Measurements from ENCODE around the gene HOXA13. TPM values are rescaled to one million over a fixed set of nuclear protein-coding genes. Genes with fewer than 3 reads are reported as not detected.

Gene HOXA13
- total RNA-seq, 3 donors from 2014 or later (not counting 1 experiment from before 2014, with no cell fraction given): not detected

- no peak overlapping the region for H3K27ac Mint-ChIP-seq
- Histone ChIP-seq H3K36me3 (ENCODE audit: control insufficient read depth, insufficient read depth, low read length) (no peaks in the 10 kb centered on the region), H3K27ac (ENCODE audit: low read length) (no peak overlapping the region), H3K9me3 (ENCODE audit: control insufficient read depth, insufficient read depth, low read length) (no peaks in the 10 kb centered on the region), H3K4me1 (ENCODE audit: control insufficient read depth, insufficient read depth, low read length) (peaks cover 9% of the 10 kb centered on the region), H3K4me3 (ENCODE audit: low read length) (no peak overlapping the region), H3K27me3 (ENCODE audit: control insufficient read depth, insufficient read depth, low read length) (peaks cover 54% of the 10 kb centered on the region)
- ATAC-seq: no peak
- intact Hi-C loops (cut with micrococcal nuclease): no loop called here
- no peak for TF ChIP-seq CTCF (IDR thresholded peaks at IDR 0.05)
- 20% methylated on average over 3 of the region's 3 CpGs for whole genome bisulfite sequencing (ENCODE audit: insufficient coverage)
- H3K36me3 Mint-ChIP-seq: no peaks in the 10 kb centered on the region
- H3K4me3 Mint-ChIP-seq: no peak overlapping the region
- H3K9me3 Mint-ChIP-seq: no peaks in the 10 kb centered on the region
- no peak for DNase-seq
- H3K4me1 Mint-ChIP-seq: peaks cover 6 to 8% of the 10 kb centered on the region in 2 donors
- H3K27me3 Mint-ChIP-seq (ENCODE audit: low read depth in 2 of 2): peaks cover 79 to 96% of the 10 kb centered on the region in 2 donors
Observed at GRCh38 chr7:27211764-27212204, 11.9 kb upstream of the HOXA13 start.

DNA sequence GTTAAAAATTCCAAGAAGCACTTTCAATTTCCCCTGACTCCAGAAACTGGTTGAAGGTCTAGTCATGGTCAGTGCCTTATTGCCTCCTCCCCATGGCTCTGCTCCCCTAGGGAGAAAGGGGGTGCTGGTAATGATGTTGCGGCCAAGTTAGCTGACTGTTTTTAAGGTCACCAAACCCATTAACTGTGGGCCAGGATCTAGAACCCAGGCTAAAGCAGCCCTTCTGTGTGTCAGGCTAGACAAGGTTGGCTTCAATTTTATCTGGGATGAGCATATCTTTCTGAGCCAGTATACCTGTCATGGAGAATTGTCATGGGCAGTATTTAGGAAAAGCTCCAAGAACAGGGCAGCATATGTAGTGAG, 11.2 kb upstream of the HOXA13 start:
- H3K9me3 ChIP-seq (ENCODE audit: control insufficient read depth, insufficient read depth, low read length): no peaks in the 10 kb centered on the region
- peaks cover 9% of the 10 kb centered on the region for H3K4me1 ChIP-seq (ENCODE audit: control insufficient read depth, insufficient read depth, low read length)
- no peak overlapping the region for H3K27ac ChIP-seq (ENCODE audit: low read length)
- 100% methylated on average over 1 of the region's 1 CpG for WGBS (ENCODE audit: insufficient coverage)
- Mint-ChIP-seq H3K4me1 (peaks cover 6 to 8% of the 10 kb centered on the region in 2 donors), H3K9me3 (no peaks in the 10 kb centered on the region), H3K4me3 (no peak overlapping the region), H3K27ac (no peak overlapping the region), H3K36me3 (no peaks in the 10 kb centered on the region), H3K27me3 (ENCODE audit: low read depth in 2 of 2) (peaks cover 81 to 96% of the 10 kb centered on the region in 2 donors)
- no peak for DNase-seq
- H3K36me3 ChIP-seq (ENCODE audit: control insufficient read depth, insufficient read depth, low read length): no peaks in the 10 kb centered on the region
- TF ChIP-seq CTCF (IDR thresholded peaks at IDR 0.05): no peak
- ATAC-seq: no peak
- no peak overlapping the region for H3K4me3 ChIP-seq (ENCODE audit: low read length)
- intact Hi-C loops (cut with micrococcal nuclease): no loop called here
- H3K27me3 ChIP-seq (ENCODE audit: control insufficient read depth, insufficient read depth, low read length): peaks cover 58% of the 10 kb centered on the region

GRCh38 chr7:27210441-27211083, 10.7 kb upstream of the HOXA13 start:
- intact Hi-C loops (cut with micrococcal nuclease): no loop called here
- H3K9me3 ChIP-seq (ENCODE audit: control insufficient read depth, insufficient read depth, low read length): no peaks in the 10 kb centered on the region
- WGBS (ENCODE audit: insufficient coverage): 10% methylated on average over 32 of the region's 32 CpGs
- no peak overlapping the region for H3K27ac Mint-ChIP-seq
- no peaks in the 10 kb centered on the region for H3K9me3 Mint-ChIP-seq
- no peaks in the 10 kb centered on the region for H3K36me3 Mint-ChIP-seq
- H3K27me3 Mint-ChIP-seq (ENCODE audit: low read depth in 2 of 2): peaks cover 79 to 96% of the 10 kb centered on the region in 2 donors
- no peaks in the 10 kb centered on the region for H3K36me3 ChIP-seq (ENCODE audit: control insufficient read depth, insufficient read depth, low read length)
- peak; percentile 69 for TF ChIP-seq CTCF (IDR thresholded peaks at IDR 0.05)
- no peak overlapping the region for H3K27ac ChIP-seq (ENCODE audit: low read length)
- H3K4me1 ChIP-seq (ENCODE audit: control insufficient read depth, insufficient read depth, low read length): peaks cover 14% of the 10 kb centered on the region
- H3K4me1 Mint-ChIP-seq: peaks cover 11 to 13% of the 10 kb centered on the region in 2 donors
- peaks cover 63% of the 10 kb centered on the region for H3K27me3 ChIP-seq (ENCODE audit: control insufficient read depth, insufficient read depth, low read length)
- no peak overlapping the region for H3K4me3 ChIP-seq (ENCODE audit: low read length)
- peak in 1 of 2 donors; percentile 67 for DNase-seq
- no peak overlapping the region for H3K4me3 Mint-ChIP-seq
- peak in 2 of 3 donors; percentile 69 to 71 for ATAC-seq

Measured in natural killer cell (primary cell).